Testis (tissue), 3 donors: ENCODE results near the gene TOR1AIP2. TPM values are rescaled to one million over a fixed set of nuclear protein-coding genes. Genes with fewer than 3 reads are reported as not detected.
A peak's percentile ranks its signal among the peaks of the same experiment; 100 is the strongest.

Source experiments
- DNase-seq: peaks from one replicate; pipeline ENCODE4 v3.0.0-alpha.2; 2019
- H3K27ac ChIP-seq, 2 donors: fragments of 200-600 bp; sonication (generic); one replicate each; pipeline ENCODE4 v1.5.1; 2019
- H3K27me3 ChIP-seq: fragments of 200-600 bp; sonication (generic); one replicate; pipeline ENCODE4 v1.5.1; 2019
- H3K36me3 ChIP-seq: fragments of 200-600 bp; sonication (generic); one replicate; pipeline ENCODE4 v1.5.1; 2017; ENCODE audit warnings: low read depth; ENCODE audit errors: missing control alignments
- H3K4me1 ChIP-seq: fragments of 200-600 bp; sonication (generic); one replicate; pipeline ENCODE4 v1.5.1; 2019
- H3K4me3 ChIP-seq, 2 donors: fragments of 200-600 bp; sonication (generic); one replicate each; pipeline ENCODE4 v1.5.1; 2017 to 2019
- H3K9me3 ChIP-seq: fragments of 200-600 bp; sonication (generic); one replicate; pipeline ENCODE4 v1.5.1; 2017
- CTCF ChIP-seq, 3 experiments: fragments of 450-650 bp in 2 of 3; fragments of 200-600 bp in 1 of 3; sonication (generic) in 1 of 3; IDR thresholded peaks; one replicate each; pipeline ENCODE4 v1.5.1; 2016 to 2019; ENCODE audit warnings: antibody characterized with exemption in 3 of 3, mild to moderate bottlenecking in 2 of 3, moderate library complexity in 1 of 3
- POLR2A ChIP-seq: fragments of 450-650 bp; IDR thresholded peaks from one replicate; pipeline ENCODE4 v1.6.1; 2017; ENCODE audit warnings: antibody characterized with exemption, mild to moderate bottlenecking, moderate library complexity
- WGBS, 2 donors: methylation state at CpG; one replicate each; pipeline ENCODE4 v1.1.5; 2018; 5-methylcytosine and 5-hydroxymethylcytosine counted together
- intact Hi-C: fragments of 100-400 bp; cut with DNase I; formaldehyde crosslinking; loops from one replicate; pipeline ENCODE4 v1.15.1; 2023; ENCODE audit warnings: low total_unique reads
- polyA plus RNA-seq: library from polyadenylated mRNA; stranded (reverse); fragments of 350-450 nt; fragmentation: Illumina TruSeq; extraction: RNeasy Lipid Tissue Mini Kit (QIAGEN cat#74804); gene quantifications from one replicate; pipeline ENCODE4 v1.2.3, GENCODE V29; 2014; ENCODE audit warnings: low read depth, low replicate concordance; ENCODE audit not compliant: insufficient read depth
- total RNA-seq, 2 donors: library from RNA; depleted of rRNA; stranded (reverse); fragments of >200 nt; gene quantifications; one replicate each; pipeline ENCODE4 v1.2.3, GENCODE V29; 2016

Gene TOR1AIP2
- total and polyA plus RNA-seq, 3 donors from 2014 or later, result 25.9 to 90.4 (median 71.5) TPM

GRCh38 chr1:179818260-179818659 is 59.3 kb downstream of the TOR1AIP2 start:
- DNase-seq, result no peak
- no peaks in the 10 kb centered on the region for H3K36me3 ChIP-seq
- intact Hi-C loops, result loop anchor here (5.0 kb wide), 1 partner anchor 111 kb away; no protein-coding TSS in a partner anchor
- no peak overlapping the region for H3K4me3 ChIP-seq
- H3K27me3 ChIP-seq, result no peaks in the 10 kb centered on the region
- peak overlapping the region; percentile 55 to 66 for H3K27ac ChIP-seq
- TF ChIP-seq POLR2A (no peak), CTCF (IDR thresholded peaks at IDR 0.05) (no peak)
- peaks cover 59% of the 10 kb centered on the region for H3K4me1 ChIP-seq
- H3K9me3 ChIP-seq, result no peaks in the 10 kb centered on the region
- WGBS, 2 donors, result 61 to 75% methylated on average over 7 of the region's 7 CpGs

GRCh38 chr1:179817789-179818188 is 59.8 kb downstream of the TOR1AIP2 start:
- H3K4me3 ChIP-seq, result no peak overlapping the region
- no peaks in the 10 kb centered on the region for H3K9me3 ChIP-seq
- peaks cover 59% of the 10 kb centered on the region for H3K4me1 ChIP-seq
- TF ChIP-seq POLR2A (no peak), CTCF (IDR thresholded peaks at IDR 0.05) (no peak)
- 33 to 59% methylated on average over 8 of the region's 8 CpGs for WGBS, 2 donors
- H3K27ac ChIP-seq, result peak overlapping the region; percentile 55 to 66
- peak; percentile 75 for DNase-seq
- no peaks in the 10 kb centered on the region for H3K36me3 ChIP-seq
- no peaks in the 10 kb centered on the region for H3K27me3 ChIP-seq
- intact Hi-C loops, result loop anchor here (5.0 kb wide), 1 partner anchor 110 kb away; no protein-coding TSS in a partner anchor

GRCh38 chr1:179817056-179817455 is 60.5 kb downstream of the TOR1AIP2 start:
- TF ChIP-seq POLR2A (no peak), CTCF (IDR thresholded peaks at IDR 0.05) (no peak)
- peaks cover 63% of the 10 kb centered on the region for H3K4me1 ChIP-seq
- H3K36me3 ChIP-seq, result no peaks in the 10 kb centered on the region
- H3K9me3 ChIP-seq, result no peaks in the 10 kb centered on the region
- intact Hi-C loops, result loop anchor here (5.0 kb wide), 1 partner anchor 110 kb away; no protein-coding TSS in a partner anchor
- H3K27ac ChIP-seq, result peak overlapping the region in 1 of 2 donors; percentile 55
- DNase-seq, result no peak
- 92 to 94% methylated on average over 8 of the region's 8 CpGs for WGBS, 2 donors
- no peak overlapping the region for H3K4me3 ChIP-seq
- H3K27me3 ChIP-seq, result no peaks in the 10 kb centered on the region

GRCh38 chr1:179816196-179816960 is 61.2 kb downstream of the TOR1AIP2 start:
- no peaks in the 10 kb centered on the region for H3K36me3 ChIP-seq
- peak; percentile 73 for DNase-seq
- no peak overlapping the region for H3K4me3 ChIP-seq
- intact Hi-C loops, result loop anchor here (5.0 kb wide), 1 partner anchor 109 kb away; no protein-coding TSS in a partner anchor
- TF ChIP-seq POLR2A, result no peak
- no peak for TF ChIP-seq CTCF (IDR thresholded peaks at IDR 0.05)
- no peaks in the 10 kb centered on the region for H3K9me3 ChIP-seq
- no peaks in the 10 kb centered on the region for H3K27me3 ChIP-seq
- H3K4me1 ChIP-seq, result peaks cover 63% of the 10 kb centered on the region
- H3K27ac ChIP-seq, result peak overlapping the region in 1 of 2 donors; percentile 67
- WGBS, 2 donors, result 47 to 49% methylated on average over 17 of the region's 17 CpGs
